Neural progenitor cell (in vitro differentiated cells): Measurements from ENCODE around the gene BMPER.

ENCODE experiments used
- CTCF ChIP-seq: fragments of 200-600 bp; sonication (generic); IDR thresholded peaks from 2 replicates; pipeline ENCODE4 v1.5.1; 2017; ENCODE audit warnings: antibody characterized with exemption, mild to moderate bottlenecking
- EZH2 ChIP-seq: fragments of 200-600 bp; sonication (generic); IDR thresholded peaks from 2 replicates; pipeline ENCODE4 v1.6.1; 2017; ENCODE audit warnings: antibody characterized with exemption, mild to moderate bottlenecking, moderate library complexity

- TF ChIP-seq CTCF: no peak
- no peak for TF ChIP-seq EZH2
Measured at GRCh38 chr7:33939121-33939520, 33.8 kb downstream of the BMPER start.
